ENCODE results near the gene SMIM41. TPM values are rescaled to one million over a fixed set of nuclear protein-coding genes. Genes with fewer than 3 reads are reported as not detected.

The SMIM41 gene
- total RNA-seq, 1 donor: 0.27 TPM

- DNase-seq (ENCODE audit: low read depth): peak; percentile 79
- TF ChIP-seq, protein P1, sequence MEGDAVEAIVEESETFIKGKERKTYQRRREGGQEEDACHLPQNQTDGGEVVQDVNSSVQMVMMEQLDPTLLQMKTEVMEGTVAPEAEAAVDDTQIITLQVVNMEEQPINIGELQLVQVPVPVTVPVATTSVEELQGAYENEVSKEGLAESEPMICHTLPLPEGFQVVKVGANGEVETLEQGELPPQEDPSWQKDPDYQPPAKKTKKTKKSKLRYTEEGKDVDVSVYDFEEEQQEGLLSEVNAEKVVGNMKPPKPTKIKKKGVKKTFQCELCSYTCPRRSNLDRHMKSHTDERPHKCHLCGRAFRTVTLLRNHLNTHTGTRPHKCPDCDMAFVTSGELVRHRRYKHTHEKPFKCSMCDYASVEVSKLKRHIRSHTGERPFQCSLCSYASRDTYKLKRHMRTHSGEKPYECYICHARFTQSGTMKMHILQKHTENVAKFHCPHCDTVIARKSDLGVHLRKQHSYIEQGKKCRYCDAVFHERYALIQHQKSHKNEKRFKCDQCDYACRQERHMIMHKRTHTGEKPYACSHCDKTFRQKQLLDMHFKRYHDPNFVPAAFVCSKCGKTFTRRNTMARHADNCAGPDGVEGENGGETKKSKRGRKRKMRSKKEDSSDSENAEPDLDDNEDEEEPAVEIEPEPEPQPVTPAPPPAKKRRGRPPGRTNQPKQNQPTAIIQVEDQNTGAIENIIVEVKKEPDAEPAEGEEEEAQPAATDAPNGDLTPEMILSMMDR (IDR thresholded peaks at IDR 0.05; ENCODE audit: insufficient read depth, low read length): no peak
- no peak overlapping the region for H3K4me3 ChIP-seq (ENCODE audit: low read depth, low read length)
Observed at GRCh38 chr12:52082026-52082668, 2.6 kb downstream of the SMIM41 start.

DNA sequence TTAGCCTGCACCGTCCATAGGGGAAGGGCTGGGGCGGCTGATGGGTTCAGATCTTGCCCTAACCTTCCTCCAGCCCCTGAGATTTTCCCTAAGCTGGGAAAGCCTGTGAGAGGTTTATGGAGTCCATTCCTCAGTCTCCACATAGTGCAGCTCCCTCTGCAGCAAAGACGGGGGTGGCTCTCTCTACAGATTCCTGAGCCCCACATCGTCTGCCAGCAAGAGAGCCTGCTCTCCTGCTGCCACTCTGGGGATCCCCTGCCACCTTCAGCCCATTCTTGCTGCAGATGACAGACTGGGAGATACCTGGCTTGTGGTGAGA lies 3.1 kb downstream of the SMIM41 start:
- TF ChIP-seq, protein P1 (IDR thresholded peaks at IDR 0.05; ENCODE audit: insufficient read depth, low read length): no peak
- no peak overlapping the region for H3K4me3 ChIP-seq (ENCODE audit: low read depth, low read length)
- no peak for DNase-seq (ENCODE audit: low read depth)

DNA sequence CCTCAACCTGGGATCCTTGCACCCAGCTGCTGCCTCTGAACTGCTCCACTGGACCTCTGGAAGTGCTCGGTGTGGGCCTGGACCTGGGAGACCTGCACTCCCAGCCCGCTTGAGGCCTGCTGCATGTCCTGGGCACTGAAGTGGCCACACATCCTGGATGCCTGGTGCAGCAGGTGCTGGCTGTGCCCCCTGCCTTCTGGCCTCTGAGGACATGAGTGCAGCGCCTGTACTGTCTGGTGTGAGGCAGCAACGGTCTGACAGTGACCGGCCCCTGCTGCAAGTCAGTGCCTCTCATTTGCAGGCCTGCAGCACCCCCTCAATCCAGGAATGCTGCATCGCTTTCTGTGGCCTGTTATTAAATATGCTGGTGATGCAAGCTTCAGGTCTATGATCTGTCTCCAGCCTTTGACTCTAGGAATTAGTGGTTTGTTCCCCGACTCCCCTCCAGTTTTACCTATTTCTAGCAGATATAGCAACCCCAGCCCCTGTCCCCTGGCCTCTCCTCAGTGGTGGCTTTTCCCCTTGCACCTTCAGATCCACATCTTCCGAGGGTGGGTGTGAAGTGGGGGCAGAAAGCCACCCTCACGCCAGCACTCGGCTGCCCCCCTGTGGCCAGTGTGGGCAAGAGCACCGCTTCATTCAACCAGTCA lies 3.6 kb downstream of the SMIM41 start:
- TF ChIP-seq, protein P1 (IDR thresholded peaks at IDR 0.05; ENCODE audit: insufficient read depth, low read length): peak; percentile 99
- H3K4me3 ChIP-seq (ENCODE audit: low read depth, low read length): no peak overlapping the region
- DNase-seq (ENCODE audit: low read depth): peak; percentile 71

DNA sequence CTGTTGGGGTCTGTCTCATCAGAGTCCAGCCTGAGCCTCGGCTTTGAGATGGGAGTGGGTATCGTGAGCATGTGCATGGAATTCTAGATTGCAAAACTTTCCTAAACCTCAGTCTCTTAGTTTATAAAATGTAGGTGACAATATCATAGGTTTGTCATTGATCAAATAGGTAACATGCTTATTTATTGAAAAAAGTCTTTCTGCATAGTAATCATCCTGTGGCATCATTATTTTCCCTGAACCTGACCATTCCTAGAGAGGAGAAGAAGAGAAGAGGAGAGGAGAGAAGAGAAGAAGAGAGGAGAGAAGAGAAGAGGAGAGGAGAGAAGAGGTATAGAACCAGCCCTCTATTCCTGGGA lies 4.1 kb downstream of the SMIM41 start:
- no peak for DNase-seq (ENCODE audit: low read depth)
- no peak overlapping the region for H3K4me3 ChIP-seq (ENCODE audit: low read depth, low read length)
- TF ChIP-seq, protein P1 (IDR thresholded peaks at IDR 0.05; ENCODE audit: insufficient read depth, low read length): no peak

DNA sequence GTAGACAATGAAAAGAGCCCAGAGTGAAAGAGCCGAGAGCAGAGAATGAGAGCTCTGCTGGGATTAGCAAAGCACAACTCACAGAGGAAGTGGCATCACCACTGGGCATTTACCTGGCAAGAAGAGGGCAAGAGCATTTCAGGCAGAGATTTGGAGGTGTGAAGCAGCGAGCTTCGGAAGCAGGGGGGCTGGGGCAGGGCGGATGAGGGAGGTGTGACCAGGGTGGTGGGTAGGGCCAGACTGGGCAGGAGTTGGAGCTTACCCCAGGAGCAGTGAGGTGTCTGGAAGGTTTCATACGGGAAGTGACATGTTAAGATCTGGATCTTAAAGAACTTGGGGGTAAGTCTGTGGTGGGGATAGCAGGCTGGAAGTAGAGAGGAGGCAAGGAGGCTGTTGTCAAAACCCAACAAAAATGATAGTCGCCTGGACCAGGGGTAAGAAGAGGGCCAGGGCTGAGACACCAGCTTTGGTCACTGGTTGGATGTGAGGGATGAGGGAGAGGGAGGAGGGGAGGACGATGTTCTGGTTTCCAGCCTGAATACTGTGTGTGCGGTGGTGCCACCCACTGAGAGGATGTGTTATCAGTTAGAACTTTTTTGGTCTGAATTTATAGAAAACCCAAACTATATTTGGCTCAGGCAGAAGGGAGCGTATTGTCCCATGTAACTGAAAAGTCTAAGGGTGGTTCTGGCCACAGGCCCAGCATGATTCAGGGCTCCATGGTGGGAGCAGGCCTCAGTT lies 5.2 kb downstream of the SMIM41 start:
- no peak overlapping the region for H3K4me3 ChIP-seq (ENCODE audit: low read depth, low read length)
- DNase-seq (ENCODE audit: low read depth): no peak
- TF ChIP-seq, protein P1 (IDR thresholded peaks at IDR 0.05; ENCODE audit: insufficient read depth, low read length): no peak

DNA sequence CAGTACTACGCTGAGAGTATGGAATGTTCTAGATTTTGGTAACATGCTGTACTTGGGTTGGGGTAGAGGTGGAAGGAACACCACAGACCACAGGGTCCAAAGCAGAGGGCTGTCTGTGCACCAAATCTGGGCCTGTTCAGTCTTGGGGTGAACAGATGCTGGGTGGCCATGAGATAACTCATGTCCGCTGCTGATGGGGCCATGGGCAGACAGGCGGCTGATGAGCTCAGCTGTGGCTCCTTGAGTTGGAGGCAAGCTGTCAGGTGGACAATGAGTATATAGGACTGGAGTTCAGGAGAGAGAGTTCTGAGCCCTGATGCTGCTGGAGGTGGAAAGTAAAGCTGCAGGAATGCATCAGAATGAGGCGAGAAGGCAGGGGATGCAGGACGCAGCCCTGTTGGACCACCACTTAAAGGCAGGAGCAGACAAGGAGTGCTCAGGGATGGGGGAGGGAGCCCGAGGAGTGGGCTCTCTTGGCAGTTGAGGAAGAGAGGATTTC lies 6.2 kb downstream of the SMIM41 start:
- TF ChIP-seq, protein P1 (IDR thresholded peaks at IDR 0.05; ENCODE audit: insufficient read depth, low read length): no peak
- H3K4me3 ChIP-seq (ENCODE audit: low read depth, low read length): no peak overlapping the region
- DNase-seq (ENCODE audit: low read depth): no peak
